HepG2 (cell line): Measurements from ENCODE around the gene UEVLD. TPM values are rescaled to one million over a fixed set of nuclear protein-coding genes. Genes with fewer than 3 reads are reported as not detected.

Experiments
- ATAC-seq: fragments of 200-7000 bp; cut with Tn5 transposase; 3 replicates; pipeline ENCODE4 v1.9.1; 2020; ENCODE audit warnings: mild to moderate bottlenecking, moderate library complexity
- BruUV-seq: library from RNA; stranded (reverse); fragments of 400-500 nt; replicated peaks from 2 replicates; lab custom pipeline; 2021; lab: Mats Ljungman, UMichigan
- CTCF ChIA-PET: fragments of 300-600 bp; formaldehyde crosslinking; extraction: SDS; loops from one replicate; lab custom pipeline; 2021; ENCODE audit warnings: low total read pairs, inconsistent platforms, low intra/inter-chr PET ratio; lab: Yijun Ruan, JAX
- POLR2A ChIA-PET: fragments of 350-600 bp; sonication (Branson Sonifier 250); formaldehyde crosslinking; loops from one replicate; lab custom pipeline; 2020; ENCODE audit warnings: antibody characterized with exemption, inconsistent platforms; lab: Yijun Ruan, JAX
- DNase-seq: peaks from one replicate; pipeline ENCODE4 v3.0.0-alpha.2; 2015; ENCODE audit warnings: low spot score
- FAIRE-seq: peaks from 3 replicates; lab custom pipeline; 2011; peaks lifted over from hg19 to GRCh38; lab: Jason Lieb, UNC
- H2AFZ ChIP-seq: one replicate; pipeline ENCODE4 v1.6.1; 2011; ENCODE audit warnings: low read length, inconsistent platforms
- H3K27ac ChIP-seq: fragments of 300-600 bp; 3 replicates; pipeline ENCODE4 v1.8.0; 2011; ENCODE audit warnings: mixed run types, mild to moderate bottlenecking, mixed read lengths, low read length, inconsistent platforms; ENCODE audit not compliant: insufficient read depth; ENCODE audit errors: extremely low read length
- H3K27me3 ChIP-seq, 2 experiments: fragments of 200-600 bp in 1 of 2; 2 replicates in 1 of 2; 3 replicates in 1 of 2; pipeline versions ENCODE4 v1.6.0 to v1.8.0; 2011; ENCODE audit warnings: low read length in 2 of 2, mild to moderate bottlenecking in 2 of 2, moderate library complexity in 2 of 2, inconsistent platforms in 1 of 2; ENCODE audit not compliant: insufficient read depth in 2 of 2, control insufficient read depth in 1 of 2
- H3K36me3 ChIP-seq, 2 experiments: fragments of 200-600 bp in 1 of 2; replicated peaks in 1 of 2; 2 replicates in 1 of 2; 3 replicates in 1 of 2; pipeline versions ENCODE4 v1.5.1 to v1.8.0; 2011; ENCODE audit warnings: low read length in 2 of 2, inconsistent platforms in 1 of 2; ENCODE audit not compliant: insufficient read depth in 2 of 2, control insufficient read depth in 1 of 2
- H3K4me1 ChIP-seq: 2 replicates; pipeline ENCODE4 v1.5.1; 2012; ENCODE audit warnings: low read length, inconsistent platforms; ENCODE audit not compliant: insufficient read depth
- H3K4me2 ChIP-seq: 2 replicates; pipeline ENCODE4 v1.6.0; 2011; ENCODE audit warnings: low read depth, low read length, inconsistent platforms
- H3K4me3 ChIP-seq, 3 experiments: fragments of 200-600 bp in 1 of 3; sonication (generic), shearing (Covaris generic) in 1 of 3; replicated peaks in 1 of 3; 2 replicates each; pipeline ENCODE4 v1.5.1; 2011 to 2016; ENCODE audit warnings: low read length in 3 of 3, inconsistent platforms in 2 of 3, low read depth in 2 of 3, mild to moderate bottlenecking in 2 of 3, control low read depth in 1 of 3, mixed read lengths in 1 of 3; ENCODE audit not compliant: insufficient read depth in 1 of 3
- H3K79me2 ChIP-seq: one replicate; pipeline ENCODE4 v1.6.1; 2011; ENCODE audit warnings: low read length, inconsistent platforms; ENCODE audit not compliant: insufficient read depth
- H3K9ac ChIP-seq: 2 replicates; pipeline ENCODE4 v1.6.0; 2011; ENCODE audit warnings: mild to moderate bottlenecking, low read depth, low read length, inconsistent platforms; ENCODE audit not compliant: insufficient read depth
- H3K9me3 ChIP-seq: 2 replicates; pipeline ENCODE4 v1.5.1; 2012; ENCODE audit warnings: mild to moderate bottlenecking, low read length
- H4K20me1 ChIP-seq: 2 replicates; pipeline ENCODE4 v1.6.0; 2011; ENCODE audit warnings: inconsistent platforms, mild to moderate bottlenecking, low read length, moderate library complexity; ENCODE audit not compliant: insufficient read depth
- ARNT ChIP-seq: fragments of 450-650 bp; IDR thresholded peaks from 2 replicates; pipeline ENCODE4 v1.6.1; 2017
- EEA1 ChIP-seq: sonication (generic); formaldehyde crosslinking; IDR thresholded peaks from 2 replicates; pipeline ENCODE4 v1.5.1; 2020; ENCODE audit warnings: mild to moderate bottlenecking, missing genetic modification reagents, borderline replicate concordance
- IRF2 ChIP-seq: IDR thresholded peaks from 2 replicates; pipeline ENCODE4 v1.6.1; 2018; ENCODE audit warnings: missing genetic modification reagents, missing compliant biosample characterization
- MZF1 ChIP-seq: sonication (generic); formaldehyde crosslinking; IDR thresholded peaks from 2 replicates; pipeline ENCODE4 v1.8.1; 2023; ENCODE audit warnings: mild to moderate bottlenecking, missing genetic modification reagents, borderline replicate concordance
- SKI ChIP-seq: fragments of 450-650 bp; IDR thresholded peaks from one replicate; pipeline ENCODE4 v1.6.1; 2018; ENCODE audit warnings: mild to moderate bottlenecking; ENCODE audit not compliant: partially characterized antibody
- SP5 ChIP-seq: IDR thresholded peaks from 2 replicates; pipeline ENCODE4 v1.6.1; 2016; ENCODE audit warnings: low read depth, borderline replicate concordance
- ZNF441 ChIP-seq: sonication (generic); formaldehyde crosslinking; IDR thresholded peaks from 2 replicates; pipeline ENCODE4 v1.7.0; 2021; ENCODE audit warnings: missing genetic modification reagents, borderline replicate concordance
- ZNF7 ChIP-seq: IDR thresholded peaks from 2 replicates; pipeline ENCODE4 v1.6.1; 2016; ENCODE audit warnings: missing biosample characterization, missing genetic modification reagents
- ZNF777 ChIP-seq: sonication (generic); formaldehyde crosslinking; IDR thresholded peaks from 2 replicates; pipeline ENCODE4 v1.4.0; 2020; ENCODE audit warnings: missing genetic modification reagents
- ZSCAN25 ChIP-seq: sonication (generic); formaldehyde crosslinking; IDR thresholded peaks from 2 replicates; pipeline ENCODE4 v1.8.0; 2022; ENCODE audit warnings: mild to moderate bottlenecking, missing genetic modification reagents
- ZSCAN29 ChIP-seq: sonication (generic); formaldehyde crosslinking; conservative IDR thresholded peaks from 2 replicates; pipeline ENCODE4 v1.4.0; 2020; ENCODE audit warnings: mild to moderate bottlenecking, missing genetic modification reagents
- WGBS: methylation state at CpG from one replicate; pipeline ENCODE4 v1.1.6; 2017; ENCODE audit warnings: low lambda C conversion rate; 5-methylcytosine and 5-hydroxymethylcytosine counted together
- in situ Hi-C: cut with HindIII; loops from 2 replicates; pipeline ENCODE4 v1.10.0; 2017; ENCODE audit warnings: low pct_unique_long_range_greater_than_20kb; ENCODE audit not compliant: extremely low pct_ligation_motif_present
- intact Hi-C: fragments of 100-400 bp; cut with micrococcal nuclease; formaldehyde crosslinking; loops from one replicate; pipeline ENCODE4 v1.10.0; 2022; ENCODE audit not compliant: unreplicated experiment
- polyA plus RNA-seq, 8 experiments: library from polyadenylated mRNA; depleted of rRNA in 3 of 8; stranded (reverse) in 7 of 8; unstranded in 1 of 8; fragments of >200 nt; fragmentation: Illumina TruSeq in 4 of 8; extraction: Trizol in 4 of 8; gene quantifications; 2 replicates each; pipeline versions ENCODE4 v1.2.1 to v1.2.3, GENCODE V29; 2011 to 2016; ENCODE audit warnings: low read depth in 4 of 8, missing spikeins in 1 of 8, mixed read lengths in 1 of 8; ENCODE audit not compliant: insufficient read depth in 1 of 8
- total RNA-seq, 5 experiments: library from RNA; depleted of rRNA; stranded (reverse); fragments of >200 nt; fragmentation: Illumina TruSeq; extraction: Trizol; gene quantifications; 2 replicates each; pipeline ENCODE4 v1.2.3, GENCODE V29; 2016; ENCODE audit warnings: low read depth in 1 of 5
- TF ChIP-seq, protein P1 (sequence below): sonication (generic); formaldehyde crosslinking; IDR thresholded peaks from 2 replicates; pipeline ENCODE4 v1.5.0; 2020; ENCODE audit warnings: mild to moderate bottlenecking, low read depth, missing genetic modification reagents, borderline replicate concordance
- TF ChIP-seq, protein P2 (sequence below): sonication (generic); formaldehyde crosslinking; IDR thresholded peaks from 2 replicates; pipeline ENCODE4 v1.8.0; 2022; ENCODE audit warnings: missing genetic modification reagents, mild to moderate bottlenecking, borderline replicate concordance
- TF ChIP-seq, protein P3 (sequence below): sonication (generic); formaldehyde crosslinking; IDR thresholded peaks from 2 replicates; pipeline ENCODE4 v1.4.0; 2020; ENCODE audit warnings: mild to moderate bottlenecking, missing genetic modification reagents

Gene UEVLD
- total and polyA plus RNA-seq, 2 of the 13 experiments (the other 11 are each of a cell fraction or from before 2014, with no cell fraction given) = 5.7 to 13.7 TPM

DNA sequence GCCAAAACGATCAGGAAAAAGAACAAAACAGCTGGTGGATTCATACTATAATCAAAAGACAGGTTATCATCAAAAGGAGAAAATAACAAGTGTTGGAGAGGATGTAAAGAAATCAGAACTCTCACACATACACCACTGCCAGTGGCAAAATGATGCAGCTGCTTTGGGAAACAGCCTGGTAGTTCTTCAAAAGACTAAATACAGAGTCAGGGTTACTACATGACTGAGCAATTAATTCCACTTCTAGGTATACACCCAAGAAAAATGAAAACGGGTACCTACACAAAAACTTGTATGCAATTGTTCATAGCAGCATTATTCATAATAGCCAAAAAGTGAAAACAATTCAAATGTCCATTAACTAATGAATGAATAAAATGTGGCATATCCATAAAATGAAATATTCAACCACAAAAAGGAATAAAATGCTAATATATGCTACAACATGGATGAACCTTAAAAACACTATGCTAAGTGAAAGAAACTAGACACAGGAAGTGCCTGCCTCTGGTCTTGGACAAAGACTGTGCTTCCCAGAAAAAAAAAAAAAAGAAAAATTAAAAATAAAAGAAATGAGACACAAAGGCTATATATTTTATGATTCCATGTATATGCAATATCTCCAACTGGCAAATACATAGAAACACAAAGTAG is 8.3 kb downstream of the UEVLD start:
- Histone ChIP-seq H3K27ac (peak overlapping the region; percentile 79), H3K4me3 (no peak overlapping the region), H3K36me3 (no peaks in the 10 kb centered on the region; a peak in 1 of 5 replicates), H3K4me1 (peaks cover 55% of the 10 kb centered on the region), H3K9me3 (no peaks in the 10 kb centered on the region), H2AFZ (no peak overlapping the region), H4K20me1 (no peaks in the 10 kb centered on the region), H3K79me2 (no peaks in the 10 kb centered on the region), H3K27me3 (no peaks in the 10 kb centered on the region), H3K9ac (no peak overlapping the region), H3K4me2 (no peak overlapping the region)
- ChIA-PET CTCF (no interaction called here), POLR2A (interaction anchor here (2.2 kb wide), 1 partner anchor 8 kb away, joined by 18 read pairs; the partner anchor contains the start of gene UEVLD)
- WGBS = 85% methylated on average over 2 of the region's 2 CpGs
- FAIRE-seq (no peak), DNase-seq (no peak), ATAC-seq (no peak)
- intact Hi-C loops = no loop called here
- in situ Hi-C loops = no loop called here
- TF ChIP-seq, protein P1, sequence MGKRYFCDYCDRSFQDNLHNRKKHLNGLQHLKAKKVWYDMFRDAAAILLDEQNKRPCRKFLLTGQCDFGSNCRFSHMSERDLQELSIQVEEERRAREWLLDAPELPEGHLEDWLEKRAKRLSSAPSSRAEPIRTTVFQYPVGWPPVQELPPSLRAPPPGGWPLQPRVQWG (CRISPR knock-in tag) = no peak
- TF ChIP-seq ZNF777 (CRISPR knock-in tag) = no peak
- no TSS peak for BruUV-seq

DNA sequence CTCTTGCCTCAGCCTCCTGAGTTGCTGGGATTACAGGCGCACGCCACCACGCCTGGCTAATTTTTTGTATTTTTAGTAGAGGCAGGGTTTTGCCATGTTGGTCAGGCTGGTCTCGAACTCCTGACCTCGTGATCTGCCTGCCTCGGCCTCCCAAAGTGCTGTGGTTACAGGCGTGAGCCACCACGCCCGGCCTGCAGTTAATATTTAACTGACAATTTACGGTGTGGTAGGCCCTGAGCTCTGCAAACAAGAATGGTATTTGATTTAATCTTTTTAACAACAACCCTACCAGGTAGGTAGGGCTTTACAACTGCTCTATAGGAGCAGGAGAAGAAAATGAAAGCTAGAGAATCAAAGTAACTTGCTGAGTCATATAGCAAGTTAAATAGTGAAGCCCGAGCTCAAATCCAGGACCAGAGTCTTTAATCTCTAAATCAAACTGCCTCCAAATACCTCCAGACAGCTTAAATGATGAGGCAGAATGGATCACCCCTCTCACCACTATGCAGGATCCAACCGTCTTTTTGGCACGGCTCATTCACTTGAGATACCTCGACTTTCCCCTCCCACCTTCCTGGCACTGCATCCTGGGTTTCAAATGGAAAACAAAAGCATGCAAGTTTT is 9.4 kb downstream of the UEVLD start:
- no peak overlapping the region for H2AFZ ChIP-seq
- H3K36me3 ChIP-seq = no peaks in the 10 kb centered on the region; a peak in 2 of 5 replicates
- peaks cover 66% of the 10 kb centered on the region for H3K4me1 ChIP-seq
- ChIA-PET POLR2A (interaction anchor here (0.8 to 2.2 kb wide), 5 partner anchors 9 to 185 kb away, joined by 3 to 18 read pairs (median 11); partner anchors contain the start of genes LDHA, SPTY2D1, TSG101 and UEVLD), CTCF (no interaction called here)
- H3K4me2 ChIP-seq = peak overlapping the region; percentile 67
- FAIRE-seq = peak; percentile 4
- BruUV-seq = no TSS peak
- in situ Hi-C loops (no loop called here), intact Hi-C loops (loop anchor here (1.0 kb wide), 1 partner anchor 9 kb away; the partner anchor contains the start of gene UEVLD)
- peak overlapping the region; percentile 42; the same call in 1 of the 2 replicates for H3K9ac ChIP-seq
- H3K9me3 ChIP-seq = no peaks in the 10 kb centered on the region
- H3K27me3 ChIP-seq = no peaks in the 10 kb centered on the region
- H4K20me1 ChIP-seq = no peaks in the 10 kb centered on the region
- DNase-seq = peak; percentile 93
- H3K79me2 ChIP-seq = no peaks in the 10 kb centered on the region
- peak overlapping the region; percentile 79 for H3K27ac ChIP-seq
- 28% methylated on average over 14 of the region's 14 CpGs for WGBS
- H3K4me3 ChIP-seq = peak overlapping the region; percentile 17 to 27 (median 24); a peak in 3 of 6 replicates
- peak; percentile 98 for ATAC-seq
- peak; percentile 10; the same call in 1 of the 2 replicates for TF ChIP-seq SP5 (CRISPR knock-in tag)
- TF ChIP-seq, protein P2, sequence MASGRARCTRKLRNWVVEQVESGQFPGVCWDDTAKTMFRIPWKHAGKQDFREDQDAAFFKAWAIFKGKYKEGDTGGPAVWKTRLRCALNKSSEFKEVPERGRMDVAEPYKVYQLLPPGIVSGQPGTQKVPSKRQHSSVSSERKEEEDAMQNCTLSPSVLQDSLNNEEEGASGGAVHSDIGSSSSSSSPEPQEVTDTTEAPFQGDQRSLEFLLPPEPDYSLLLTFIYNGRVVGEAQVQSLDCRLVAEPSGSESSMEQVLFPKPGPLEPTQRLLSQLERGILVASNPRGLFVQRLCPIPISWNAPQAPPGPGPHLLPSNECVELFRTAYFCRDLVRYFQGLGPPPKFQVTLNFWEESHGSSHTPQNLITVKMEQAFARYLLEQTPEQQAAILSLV (CRISPR knock-in tag) = no peak
- TF ChIP-seq ZNF7 (CRISPR knock-in tag) = no peak
- no peak for TF ChIP-seq ARNT
- TF ChIP-seq ZSCAN29 (CRISPR knock-in tag) = no peak
- TF ChIP-seq ZNF441 (CRISPR knock-in tag) = no peak
- no peak for TF ChIP-seq SKI
- no peak for TF ChIP-seq EEA1
- no peak for TF ChIP-seq ZSCAN25 (CRISPR knock-in tag)
- TF ChIP-seq MZF1 = no peak
- TF ChIP-seq, protein P3, sequence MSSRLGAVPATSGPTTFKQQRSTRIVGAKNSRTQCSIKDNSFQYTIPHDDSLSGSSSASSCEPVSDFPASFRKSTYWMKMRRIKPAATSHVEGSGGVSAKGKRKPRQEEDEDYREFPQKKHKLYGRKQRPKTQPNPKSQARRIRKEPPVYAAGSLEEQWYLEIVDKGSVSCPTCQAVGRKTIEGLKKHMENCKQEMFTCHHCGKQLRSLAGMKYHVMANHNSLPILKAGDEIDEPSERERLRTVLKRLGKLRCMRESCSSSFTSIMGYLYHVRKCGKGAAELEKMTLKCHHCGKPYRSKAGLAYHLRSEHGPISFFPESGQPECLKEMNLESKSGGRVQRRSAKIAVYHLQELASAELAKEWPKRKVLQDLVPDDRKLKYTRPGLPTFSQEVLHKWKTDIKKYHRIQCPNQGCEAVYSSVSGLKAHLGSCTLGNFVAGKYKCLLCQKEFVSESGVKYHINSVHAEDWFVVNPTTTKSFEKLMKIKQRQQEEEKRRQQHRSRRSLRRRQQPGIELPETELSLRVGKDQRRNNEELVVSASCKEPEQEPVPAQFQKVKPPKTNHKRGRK = no peak
- peak; percentile 31; the same call in 1 of the 2 replicates for TF ChIP-seq IRF2 (CRISPR knock-in tag)
